HG02885 (cell line): ENCODE measurements around the gene CDH8.
"Not testable (repeated sequence)": the region's sequence is repeated elsewhere in the genome, so short reads cannot be mapped to it uniquely, and the experiment has no call there.

Experiments used
- ATAC-seq: cut with Tn5 transposase; IDR thresholded peaks from one replicate; pipeline ENCODE4 v1.9.1; 2021; ENCODE audit warnings: mild to moderate bottlenecking; ENCODE audit not compliant: unreplicated experiment, poor library complexity

The CDH8 gene

DNA sequence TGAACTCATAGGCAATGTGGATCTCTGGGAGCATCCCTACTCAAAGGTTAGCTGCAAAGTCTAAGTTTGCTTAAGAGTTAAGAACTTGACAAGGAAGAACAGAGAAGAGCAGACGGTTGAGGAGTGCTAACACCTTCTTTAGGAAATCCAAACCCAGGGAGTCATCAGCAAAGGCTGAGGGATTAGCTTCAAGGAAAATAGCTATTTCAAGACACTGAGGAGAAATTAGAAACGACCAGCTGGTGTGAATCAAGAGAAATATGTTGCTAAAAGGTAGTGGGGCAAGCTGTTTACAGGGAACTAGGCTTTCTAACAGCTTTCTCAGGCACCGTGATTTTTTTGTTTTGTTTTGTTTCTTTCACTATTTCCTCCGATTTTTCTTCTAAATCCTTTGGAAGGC lies 90.7 kb downstream of the CDH8 start:
- ATAC-seq = no peak

DNA sequence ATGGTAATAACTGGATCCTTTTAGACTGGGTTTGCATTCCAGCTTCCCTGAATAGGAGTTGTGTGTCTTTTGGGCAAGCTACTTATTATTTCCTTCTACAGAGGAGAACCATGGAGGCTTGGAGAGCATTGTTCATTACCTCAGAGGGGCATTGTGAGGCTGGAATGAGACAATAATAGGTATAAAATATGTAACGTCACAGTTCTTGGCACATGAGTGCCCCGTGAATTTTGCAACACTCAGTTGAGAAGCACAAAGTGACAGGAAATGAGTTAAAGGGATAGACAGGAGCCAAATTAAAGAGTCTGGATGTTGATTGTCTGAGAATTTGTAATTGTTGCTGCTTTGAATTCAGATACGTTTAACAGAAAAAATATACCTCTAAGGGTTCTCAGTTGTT lies 92.2 kb downstream of the CDH8 start:
- no peak for ATAC-seq

DNA sequence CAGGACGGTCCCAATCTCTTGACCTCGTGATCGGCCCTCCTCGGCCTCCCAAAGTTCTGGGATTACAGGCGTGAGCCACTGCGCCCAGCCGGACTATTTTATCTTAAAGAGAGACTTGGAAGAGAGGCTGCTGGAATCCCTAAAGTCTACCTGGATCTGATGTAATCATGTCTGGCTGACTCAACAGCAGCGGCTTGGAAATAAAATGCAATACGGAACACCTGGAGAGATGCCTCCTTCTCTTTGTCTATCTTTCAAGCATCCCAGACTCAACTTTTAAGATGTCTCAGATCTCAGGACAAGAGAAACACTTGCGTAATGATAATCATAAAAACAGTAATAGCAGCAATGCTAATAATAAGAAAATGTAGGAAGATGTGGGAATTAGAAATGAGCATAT lies 95.6 kb downstream of the CDH8 start:
- no peak for ATAC-seq

DNA sequence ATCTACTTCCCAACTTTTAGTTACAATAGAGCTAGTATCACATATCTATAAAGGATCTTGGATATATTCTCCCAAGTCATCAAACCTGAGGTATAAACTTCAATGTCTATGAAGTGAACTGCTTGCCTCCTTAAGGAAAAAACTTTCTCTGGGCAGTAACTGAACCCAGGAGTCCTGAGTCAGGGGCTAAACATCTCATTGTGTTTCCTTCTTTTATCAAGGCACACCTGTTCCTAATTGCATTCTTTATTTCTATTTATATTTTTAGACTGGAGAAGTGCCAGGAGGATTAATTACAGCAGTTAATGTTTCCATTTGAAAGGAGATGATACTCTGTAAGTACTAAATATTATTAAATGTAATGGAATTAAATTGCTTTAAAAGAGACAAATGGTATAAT lies 98.6 kb downstream of the CDH8 start:
- ATAC-seq = no peak

DNA sequence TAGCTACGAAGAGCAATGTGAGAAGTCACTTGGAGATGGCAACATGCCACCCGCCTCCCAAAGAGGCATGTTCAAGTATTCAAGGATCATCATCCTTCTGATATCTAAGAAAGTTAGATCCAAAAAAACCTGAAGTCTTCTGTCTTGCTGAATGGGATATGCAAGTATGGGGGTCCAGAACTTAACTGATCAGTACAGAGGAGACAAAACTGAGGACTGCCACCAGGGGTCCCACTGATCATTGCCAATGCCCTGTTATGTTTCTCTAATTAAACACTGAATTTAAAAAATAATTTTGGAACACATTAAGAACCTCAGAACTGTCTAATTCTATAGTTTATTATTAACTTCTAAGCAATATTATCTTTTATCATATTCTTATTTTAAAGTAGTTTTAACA lies 99.7 kb downstream of the CDH8 start:
- no peak for ATAC-seq

DNA sequence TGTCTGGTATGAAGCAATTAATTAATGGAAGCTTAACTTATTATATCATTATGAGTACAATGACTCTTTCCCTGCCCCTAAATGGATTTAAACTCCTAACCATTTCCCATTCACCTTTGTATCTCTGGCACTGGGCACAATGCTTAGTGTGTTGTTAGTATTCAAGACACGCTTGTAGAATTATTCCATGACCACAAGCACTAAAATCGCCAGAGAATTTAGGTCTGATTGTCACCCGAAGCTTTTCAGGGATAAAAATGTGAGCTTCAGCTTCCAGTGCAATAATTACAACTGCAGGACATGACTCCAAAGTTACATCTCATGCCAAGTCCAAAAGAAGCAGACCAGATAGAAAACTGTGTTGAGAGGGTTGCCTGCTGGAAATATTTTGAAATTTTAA lies 101.6 kb downstream of the CDH8 start:
- no peak for ATAC-seq

DNA sequence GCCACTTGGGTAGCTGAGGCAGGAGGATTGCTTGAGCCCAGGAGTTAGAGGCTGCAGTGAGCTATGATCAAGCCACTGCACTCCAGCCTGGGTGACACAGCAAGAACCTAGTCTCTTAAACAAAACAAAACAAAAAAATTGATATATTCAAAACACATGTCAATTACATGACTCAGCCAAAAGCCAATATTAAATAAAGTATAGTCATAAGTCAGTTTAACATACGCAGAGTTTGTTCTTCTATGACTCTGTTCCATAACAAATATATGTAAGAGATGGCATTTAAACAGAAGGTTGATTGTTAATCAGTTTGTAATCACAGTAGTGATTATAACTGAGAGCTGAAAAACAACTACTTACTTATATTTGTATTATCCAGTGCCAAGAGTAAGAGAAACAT lies 106.5 kb downstream of the CDH8 start:
- ATAC-seq = no peak

DNA sequence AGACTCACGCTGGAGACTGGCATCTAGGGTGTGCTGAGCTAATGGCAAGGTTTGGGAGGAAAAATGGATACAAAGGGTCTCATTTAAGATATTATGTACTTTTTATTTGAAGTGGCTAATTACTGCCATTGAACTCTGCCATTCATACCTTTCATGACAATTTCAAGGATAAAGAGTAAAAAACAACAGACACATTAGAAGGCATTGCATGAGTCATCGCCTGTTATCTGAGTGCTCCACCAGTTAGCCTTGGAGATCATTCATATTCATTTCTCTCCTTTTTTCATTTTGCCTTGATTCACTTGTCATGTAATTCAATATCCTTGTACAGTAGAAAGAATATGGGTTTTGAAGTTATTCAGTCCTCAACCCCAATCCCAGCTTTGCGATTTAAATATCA lies 109.5 kb downstream of the CDH8 start:
- no peak for ATAC-seq

DNA sequence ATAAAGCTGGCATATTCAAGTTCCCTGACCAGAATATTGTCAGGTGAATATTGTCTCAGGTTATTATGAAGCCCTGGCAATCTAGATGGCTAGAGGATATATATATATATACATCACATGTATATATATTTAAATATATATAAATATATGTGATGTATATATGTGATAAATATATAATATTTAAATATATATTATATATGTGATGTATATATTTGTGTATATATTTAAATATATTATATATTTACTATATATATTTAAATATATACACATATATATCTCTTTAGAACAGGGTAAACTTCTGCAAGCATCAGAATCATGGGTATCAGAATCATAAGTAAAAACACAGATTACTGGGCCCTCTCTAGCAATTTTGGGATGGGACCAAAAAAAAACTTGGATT lies 112.6 kb downstream of the CDH8 start:
- no peak for ATAC-seq

DNA sequence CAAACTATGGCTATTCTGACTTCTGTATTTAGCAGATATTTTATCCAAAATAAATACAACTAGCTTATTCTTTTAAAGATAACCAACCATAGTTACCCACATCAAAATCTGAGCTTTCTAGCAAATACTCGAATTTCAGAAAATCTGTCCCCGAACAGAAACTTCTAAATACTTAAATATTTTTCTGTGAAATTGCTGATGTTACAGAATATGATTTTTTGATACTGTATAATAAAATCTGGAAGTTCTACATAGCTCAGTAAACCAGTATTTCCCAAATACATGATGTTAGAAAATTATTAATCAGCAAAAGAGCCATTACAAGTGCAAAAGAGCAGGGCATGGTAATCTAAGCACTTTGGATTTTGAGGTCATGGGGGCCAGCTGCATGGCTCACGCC lies 114.9 kb downstream of the CDH8 start:
- ATAC-seq = no peak

DNA sequence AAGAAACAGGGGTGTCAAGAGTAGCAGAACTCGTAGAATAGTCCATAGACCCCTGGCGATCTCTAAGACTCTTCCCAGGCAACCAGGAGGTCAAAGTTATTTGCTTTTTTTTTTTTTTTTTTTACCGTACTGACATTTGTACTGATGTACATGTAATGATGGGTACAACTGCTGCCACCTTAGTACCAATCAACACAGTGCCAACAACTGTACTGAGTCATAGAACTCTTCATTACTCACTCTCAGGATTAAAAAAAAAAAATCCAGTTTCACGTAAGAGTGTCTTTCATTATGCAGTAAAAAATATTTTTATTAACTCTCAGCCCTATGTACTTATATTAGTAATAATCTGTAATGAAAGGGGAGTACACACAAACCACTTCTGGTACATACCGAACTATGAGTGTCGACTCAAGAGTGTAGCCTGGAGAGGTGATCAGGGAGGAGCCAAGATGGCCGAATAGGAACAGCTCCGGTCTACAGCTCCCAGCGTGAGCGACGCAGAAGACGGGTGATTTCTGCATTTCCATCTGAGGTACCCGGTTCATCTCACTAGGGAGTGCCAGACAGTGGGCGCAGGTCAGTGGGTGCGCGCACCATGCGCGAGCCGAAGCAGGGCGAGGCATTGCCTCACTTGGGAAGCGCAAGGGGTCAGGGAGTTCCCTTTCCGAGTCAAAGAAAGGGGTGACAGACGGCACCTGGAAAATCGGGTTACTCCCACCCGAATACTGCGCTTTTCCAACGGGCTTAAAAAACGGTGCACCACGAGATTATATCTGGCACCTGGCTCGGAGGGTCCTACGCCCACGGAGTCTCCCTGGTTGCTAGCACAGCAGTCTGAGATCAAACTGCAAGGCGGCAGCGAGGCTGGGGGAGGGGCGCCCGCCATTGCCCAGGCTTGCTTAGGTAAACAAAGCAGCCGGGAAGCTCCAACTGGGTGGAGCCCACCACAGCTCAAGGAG lies 118.1 kb downstream of the CDH8 start:
- ATAC-seq = not testable (repeated sequence)

DNA sequence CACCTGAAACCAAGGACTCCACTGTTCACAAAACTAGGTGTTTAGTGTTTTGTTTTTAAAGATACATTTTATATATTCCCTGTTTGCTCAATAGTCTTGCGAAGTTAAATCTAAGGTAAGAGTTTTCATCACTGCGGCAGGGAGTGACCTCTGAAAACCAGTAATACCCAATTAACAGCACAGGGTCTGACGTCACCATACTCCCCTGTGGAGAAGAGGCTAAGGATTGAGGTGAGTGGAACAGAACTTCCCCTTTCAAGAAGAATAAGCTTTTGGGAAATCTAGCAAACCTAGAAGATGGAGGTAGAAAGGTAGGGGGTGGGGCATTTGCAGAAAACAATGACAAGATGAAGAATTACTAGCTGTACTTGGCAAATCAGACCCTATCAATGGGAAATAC lies 120.7 kb downstream of the CDH8 start:
- ATAC-seq = no peak

DNA sequence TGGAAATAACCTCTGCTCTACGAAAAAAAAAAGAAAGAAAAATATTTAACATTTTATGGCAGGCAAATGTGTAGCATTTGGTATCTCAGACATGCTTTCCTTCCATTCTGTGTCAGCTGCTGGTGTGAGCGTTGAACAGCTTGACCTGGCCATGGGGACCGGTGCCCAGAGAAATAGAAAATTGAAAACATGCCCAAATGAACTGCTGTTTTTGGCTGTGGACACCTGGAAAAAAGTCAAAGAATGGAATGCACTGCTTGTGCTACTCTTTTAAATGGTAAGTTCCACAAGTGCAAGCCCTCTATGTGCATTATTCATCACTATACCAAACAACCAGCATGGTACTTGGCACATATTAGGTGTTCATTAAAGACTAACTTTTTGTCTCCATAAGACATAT lies 127.2 kb downstream of the CDH8 start:
- ATAC-seq = no peak

DNA sequence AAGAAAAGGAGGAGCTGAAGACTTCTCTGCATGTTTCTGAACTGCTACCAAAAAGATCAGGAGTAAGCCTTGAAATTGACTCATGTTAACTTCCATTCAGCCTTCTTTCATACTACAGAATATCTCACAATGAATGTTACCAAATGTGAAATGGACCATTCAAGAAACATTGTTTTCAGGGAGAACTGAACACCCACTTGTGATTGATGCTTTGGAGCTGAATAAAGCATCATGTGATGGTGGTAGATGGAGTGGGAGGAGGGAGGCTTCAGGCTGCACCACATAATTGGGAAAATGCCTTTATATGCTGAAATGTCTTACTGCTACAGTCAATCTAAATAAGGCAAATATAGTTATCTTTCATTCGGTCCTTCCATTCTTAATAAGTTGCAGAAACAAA lies 127.8 kb downstream of the CDH8 start:
- no peak for ATAC-seq

DNA sequence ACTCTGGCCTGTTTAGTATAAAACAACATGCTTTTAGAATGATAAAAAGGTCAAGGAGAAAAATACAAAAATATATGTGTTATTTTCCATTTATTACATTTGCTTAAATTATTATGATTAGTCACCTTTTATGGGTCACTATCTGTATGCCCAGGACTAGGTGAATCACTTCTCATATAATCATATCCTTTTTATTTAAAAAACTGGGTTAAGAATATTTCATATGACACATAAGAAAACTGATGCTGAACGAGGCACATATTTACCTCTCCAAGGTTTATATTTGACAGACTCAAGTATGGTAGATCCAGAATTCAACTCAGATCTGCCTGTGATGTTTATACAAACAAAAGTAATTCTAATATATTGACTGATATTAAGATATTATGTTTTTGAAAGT lies 134.5 kb downstream of the CDH8 start:
- no peak for ATAC-seq

DNA sequence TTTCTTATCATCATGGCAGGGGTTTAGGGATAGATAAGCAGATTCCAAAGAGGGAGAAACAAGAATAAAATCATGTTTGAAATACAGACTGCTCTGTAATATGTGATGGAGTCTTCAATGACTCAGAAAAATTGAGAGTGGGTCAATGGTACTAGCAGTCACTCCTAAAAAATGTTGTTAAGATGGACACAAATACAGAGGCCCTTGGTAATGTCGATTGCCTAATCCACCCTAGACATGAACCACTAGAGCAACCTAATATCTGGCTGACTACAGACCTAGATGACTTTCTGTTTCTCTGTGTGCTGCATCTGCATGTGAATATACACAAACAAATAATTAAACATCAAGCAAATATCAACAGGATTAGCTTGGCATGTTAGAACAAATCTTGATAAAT lies 135.8 kb downstream of the CDH8 start:
- no peak for ATAC-seq

DNA sequence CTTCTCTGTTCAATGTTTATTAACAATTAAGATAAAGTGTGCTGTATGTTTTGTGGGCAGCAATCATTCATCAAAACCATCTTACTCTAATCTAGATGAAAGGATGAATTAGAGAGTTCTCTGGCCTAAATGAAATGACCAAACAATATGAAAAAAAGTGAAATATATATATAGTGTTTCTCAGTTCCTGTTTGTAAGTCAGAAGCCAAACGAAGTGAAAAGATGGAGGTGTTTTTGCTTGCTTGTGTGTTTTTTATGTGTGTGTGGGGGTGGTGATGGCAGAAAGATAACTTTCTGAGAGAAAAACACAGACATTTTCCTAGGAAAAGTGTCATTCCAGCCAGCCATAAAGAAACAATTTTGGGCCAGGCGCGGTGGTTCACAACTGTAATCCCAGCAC lies 138.6 kb downstream of the CDH8 start:
- peak; percentile 82 for ATAC-seq

DNA sequence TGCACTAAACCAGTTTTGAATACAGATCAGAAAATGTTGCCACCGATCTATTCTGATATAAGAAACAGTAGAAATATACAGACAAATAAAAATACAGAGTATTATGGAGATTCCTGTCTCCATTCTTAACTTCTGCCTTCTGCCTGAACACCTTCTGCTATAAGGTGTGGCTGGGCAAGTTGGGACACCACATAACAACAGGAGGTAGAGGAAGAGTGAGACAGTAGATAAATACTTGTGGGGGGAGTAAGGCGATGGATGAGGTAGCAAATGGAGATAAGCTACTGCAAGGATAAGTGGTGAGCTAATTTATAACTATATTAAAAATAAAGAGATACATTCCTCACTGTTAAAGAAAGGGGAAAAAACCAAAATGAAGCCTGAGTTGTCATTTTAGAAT lies 143.7 kb downstream of the CDH8 start:
- no peak for ATAC-seq

DNA sequence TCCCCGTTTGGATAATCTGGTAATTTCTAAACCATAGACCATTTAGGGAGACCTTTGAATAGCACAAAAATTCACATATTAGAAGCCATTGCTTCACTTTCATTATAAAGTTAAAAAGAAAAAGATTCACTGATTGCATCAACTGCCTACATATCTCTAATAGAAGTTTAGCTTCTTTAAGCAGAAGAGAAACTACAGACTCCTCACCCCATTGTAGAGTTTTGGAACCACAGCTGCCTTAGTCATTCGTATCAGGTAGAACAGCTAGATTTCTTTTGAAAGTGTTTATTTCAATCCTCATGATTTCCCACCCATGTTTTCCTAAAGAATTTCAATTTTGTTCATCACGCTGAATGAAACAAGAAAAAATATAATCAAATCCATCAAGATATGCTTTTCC lies 144.8 kb downstream of the CDH8 start:
- ATAC-seq = peak; percentile 65

DNA sequence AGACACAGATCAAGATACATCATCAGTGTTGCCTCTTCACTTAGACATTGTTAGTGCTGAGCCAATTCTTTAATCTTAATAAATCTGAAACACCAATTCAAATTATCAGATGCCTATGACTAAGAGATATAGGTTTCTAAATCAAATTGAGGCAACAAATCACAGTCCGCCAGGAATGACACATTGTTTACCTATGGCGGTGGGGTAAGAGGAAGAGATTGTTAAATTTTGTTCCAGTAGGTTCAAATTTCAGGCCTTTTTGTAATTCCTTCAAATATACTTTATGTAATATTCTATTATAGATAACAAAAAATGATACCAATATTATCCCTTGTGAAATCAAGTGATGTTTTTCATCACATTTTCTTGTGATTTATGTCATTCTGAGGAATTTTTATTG lies 145.9 kb downstream of the CDH8 start:
- ATAC-seq = no peak

DNA sequence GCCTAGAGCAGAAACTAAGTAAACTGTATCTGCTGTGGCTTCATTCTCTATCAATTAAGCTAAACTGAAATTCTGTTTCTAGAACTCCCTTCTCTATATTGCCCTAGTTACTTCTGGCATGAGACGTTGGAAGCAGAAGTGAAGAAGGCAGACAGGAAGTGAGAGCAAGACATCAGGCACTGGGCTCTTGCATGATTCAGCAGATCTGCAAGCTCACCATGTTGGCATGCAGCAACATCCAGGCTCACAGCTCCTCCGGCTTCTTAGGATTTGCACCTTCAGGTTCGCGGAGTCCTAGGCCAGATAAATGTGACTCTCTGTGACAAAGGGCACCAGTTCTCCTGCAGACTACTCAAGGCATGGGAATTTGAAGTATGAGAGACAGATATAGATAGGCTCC lies 148.3 kb downstream of the CDH8 start:
- peak; percentile 79 for ATAC-seq

DNA sequence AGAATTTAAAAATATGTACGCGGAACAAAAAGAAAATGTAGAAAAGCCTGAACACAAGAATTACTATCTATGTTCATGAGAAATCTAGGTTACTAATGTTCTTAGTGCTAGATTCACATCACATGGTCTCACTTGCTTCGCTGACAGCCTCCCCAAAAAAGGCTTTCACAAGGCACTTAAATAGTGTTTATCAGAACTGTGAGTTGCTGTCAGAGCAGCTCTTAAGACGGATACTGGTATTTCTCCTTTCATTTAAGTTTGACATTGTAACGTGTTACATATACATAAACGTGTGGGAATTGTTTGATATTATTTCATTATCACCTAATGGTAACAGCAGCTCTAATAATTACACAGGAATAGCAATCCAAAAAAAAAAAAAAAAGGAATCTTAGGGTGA lies 150.9 kb downstream of the CDH8 start:
- ATAC-seq = no peak
